Epithelial cell of proximal tubule (primary cell): Measurements from ENCODE around the gene MOGAT2. TPM values are rescaled to one million over a fixed set of nuclear protein-coding genes. Genes with fewer than 3 reads are reported as not detected.

Experiments used
- DNase-seq: peaks from one replicate; pipeline ENCODE4 v3.0.0-alpha.2; 2011; ENCODE audit warnings: low read depth
- H3K4me3 ChIP-seq: 2 replicates; pipeline ENCODE4 v1.5.1; 2011; ENCODE audit warnings: low read depth, mild to moderate bottlenecking, low read length
- CTCF ChIP-seq: conservative IDR thresholded peaks from 2 replicates; pipeline ENCODE4 v1.5.1; 2012; ENCODE audit warnings: low read depth, mild to moderate bottlenecking, low read length
- total RNA-seq: library from RNA; depleted of rRNA; stranded (reverse); fragments of >200 nt; gene quantifications from 2 replicates; pipeline ENCODE4 v1.2.3, GENCODE V29; 2015

MOGAT2 gene
- total RNA-seq, 1 donor from 2014 or later: not detected

GRCh38 chr11:75705541-75705940 lies 12.1 kb upstream of the MOGAT2 start:
- TF ChIP-seq CTCF: no peak

GRCh38 chr11:75706260-75706729 lies 11.3 kb upstream of the MOGAT2 start:
- DNase-seq: no peak
- TF ChIP-seq CTCF: peak; percentile 91
- no peak overlapping the region for H3K4me3 ChIP-seq

More at GRCh38 chr11:75705541-75705940, 12.1 kb upstream of the MOGAT2 start:
- no peak overlapping the region for H3K4me3 ChIP-seq
- no peak for DNase-seq

GRCh38 chr11:75714211-75714610 lies 3.4 kb upstream of the MOGAT2 start:
- DNase-seq: no peak
- TF ChIP-seq CTCF: no peak
- H3K4me3 ChIP-seq: no peak overlapping the region

GRCh38 chr11:75715688-75716087 lies 1.9 kb upstream of the MOGAT2 start:
- DNase-seq: no peak
- no peak overlapping the region for H3K4me3 ChIP-seq
- TF ChIP-seq CTCF: no peak

- TF ChIP-seq CTCF: no peak
- no peak for DNase-seq
- H3K4me3 ChIP-seq: no peak overlapping the region
These were observed 979 bp upstream of the MOGAT2 start for GRCh38 chr11:75716659-75717058.

GRCh38 chr11:75718419-75719339 lies 1.0 kb downstream of the MOGAT2 start:
- DNase-seq: no peak
- H3K4me3 ChIP-seq: no peak overlapping the region
- TF ChIP-seq CTCF: no peak
